GM12878 (cell line): Measurements from ENCODE around the gene GCC2. TPM values are rescaled to one million over a fixed set of nuclear protein-coding genes. Genes with fewer than 3 reads are reported as not detected.

Experiments used
- ATAC-seq: fragments of 200-7000 bp; cut with Tn5 transposase; 3 replicates; pipeline ENCODE4 v1.9.1; 2020; ENCODE audit warnings: mild to moderate bottlenecking, moderate library complexity
- BruUV-seq: library from RNA; stranded (reverse); fragments of 400-500 nt; replicated peaks from 2 replicates; lab custom pipeline; 2021; lab: Mats Ljungman, UMichigan
- CTCF ChIA-PET: fragments of 300-600 bp; sonication (Branson Sonifier 250); formaldehyde crosslinking; extraction: SDS; loops from one replicate; lab custom pipeline; 2021; ENCODE audit warnings: inconsistent platforms; lab: Yijun Ruan, JAX
- POLR2A ChIA-PET: fragments of 350-600 bp; formaldehyde crosslinking; extraction: SDS; loops from one replicate; lab custom pipeline; 2021; ENCODE audit warnings: inconsistent platforms; lab: Charles Lee
- RAD21 ChIA-PET: fragments of 300-600 bp; sonication (Branson Sonifier 250); formaldehyde crosslinking; loops from one replicate; lab custom pipeline; 2023; ENCODE audit warnings: antibody characterized with exemption; ENCODE audit not compliant: unreplicated experiment; lab: Charles Lee
- SMC1A ChIA-PET: fragments of 300-600 bp; sonication (Branson Sonifier 250); formaldehyde crosslinking; loops from one replicate; lab custom pipeline; 2023; ENCODE audit not compliant: unreplicated experiment, uncharacterized antibody; lab: Charles Lee
- DNase-seq: peaks from one replicate; pipeline ENCODE4 v3.0.0-alpha.2; 2011; ENCODE audit warnings: low read depth, low spot score
- FAIRE-seq: peaks from 3 replicates; lab custom pipeline; 2011; peaks lifted over from hg19 to GRCh38; lab: Jason Lieb, UNC
- H2AFZ ChIP-seq: 2 replicates; pipeline ENCODE4 v1.6.0; 2011; ENCODE audit warnings: low read depth, low read length, control low read depth; ENCODE audit not compliant: control insufficient read depth
- H3K27ac ChIP-seq: 2 replicates; pipeline ENCODE4 v1.5.1; 2011; ENCODE audit warnings: control low read depth; ENCODE audit not compliant: control insufficient read depth, insufficient read depth
- H3K27me3 ChIP-seq, 2 experiments: replicated peaks in 1 of 2; 2 replicates each; pipeline versions ENCODE4 v1.6.0 to v1.6.1; 2011; ENCODE audit warnings: low read length in 1 of 2; ENCODE audit not compliant: control insufficient read depth in 2 of 2, insufficient read depth in 2 of 2
- H3K36me3 ChIP-seq, 2 experiments: 2 replicates each; pipeline ENCODE4 v1.5.1; 2011; ENCODE audit warnings: low read length in 1 of 2; ENCODE audit not compliant: control insufficient read depth in 2 of 2, insufficient read depth in 2 of 2
- H3K4me1 ChIP-seq: 2 replicates; pipeline ENCODE4 v1.6.1; 2011; ENCODE audit warnings: mild to moderate bottlenecking, low read length, moderate library complexity, mixed read lengths; ENCODE audit not compliant: control insufficient read depth, insufficient read depth
- H3K4me2 ChIP-seq: 2 replicates; pipeline ENCODE4 v1.6.0; 2011; ENCODE audit warnings: control low read depth; ENCODE audit not compliant: control insufficient read depth, insufficient read depth
- H3K4me3 ChIP-seq: fragments of 200-600 bp; sonication (generic); 2 replicates; pipeline ENCODE4 v1.5.1; 2016
- H3K79me2 ChIP-seq: 2 replicates; pipeline ENCODE4 v1.6.0; 2011; ENCODE audit warnings: low read length; ENCODE audit not compliant: control insufficient read depth, insufficient read depth
- H3K9ac ChIP-seq: 2 replicates; pipeline ENCODE4 v1.8.0; 2011; ENCODE audit warnings: low read length, control low read depth, mixed read lengths; ENCODE audit not compliant: control insufficient read depth, insufficient read depth
- H3K9me3 ChIP-seq: replicated peaks from 3 replicates; pipeline ENCODE4 v1.5.1; 2011; ENCODE audit warnings: mild to moderate bottlenecking, low read length; ENCODE audit not compliant: control insufficient read depth, insufficient read depth
- H4K20me1 ChIP-seq: 2 replicates; pipeline ENCODE4 v1.6.0; 2011; ENCODE audit not compliant: control insufficient read depth, insufficient read depth
- CREB1 ChIP-seq: IDR thresholded peaks from 2 replicates; pipeline ENCODE4 v1.6.1; 2012; ENCODE audit warnings: low read depth, mild to moderate bottlenecking, inconsistent platforms
- FOXK2 ChIP-seq: fragments of 450-650 bp; IDR thresholded peaks from 2 replicates; pipeline ENCODE4 v1.6.1; 2017; ENCODE audit warnings: mild to moderate bottlenecking, moderate library complexity
- JUNB ChIP-seq: IDR thresholded peaks from 2 replicates; pipeline ENCODE4 v1.6.1; 2016; ENCODE audit warnings: antibody characterized with exemption, mild to moderate bottlenecking
- MLLT1 ChIP-seq: fragments of 450-650 bp; IDR thresholded peaks from 2 replicates; pipeline ENCODE4 v1.6.1; 2016; ENCODE audit warnings: mild to moderate bottlenecking
- SMC3 ChIP-seq: IDR thresholded peaks from 2 replicates; pipeline ENCODE4 v1.6.1; 2011; ENCODE audit warnings: low read length, improper control_type of control experiment, borderline replicate concordance
- SPI1 ChIP-seq: IDR thresholded peaks from 2 replicates; pipeline ENCODE4 v1.6.1; 2011; ENCODE audit warnings: low read depth, mild to moderate bottlenecking, low read length, moderate library complexity, borderline replicate concordance; ENCODE audit not compliant: insufficient read depth
- STAT3 ChIP-seq: IDR thresholded peaks from 2 replicates; pipeline ENCODE4 v1.6.1; 2011; ENCODE audit warnings: low read depth, low read length, improper control_type of control experiment
- TBL1XR1 ChIP-seq: IDR thresholded peaks from 2 replicates; pipeline ENCODE4 v1.6.1; 2012; ENCODE audit warnings: low read depth, low read length, improper control_type of control experiment
- TCF3 ChIP-seq: IDR thresholded peaks from 2 replicates; pipeline ENCODE4 v1.6.1; 2012; ENCODE audit warnings: low read depth, mild to moderate bottlenecking, low read length, borderline replicate concordance; ENCODE audit not compliant: insufficient read depth
- WGBS: methylation state at CpG from one replicate; pipeline ENCODE4 v1.1.6; 2016; ENCODE audit warnings: low lambda C conversion rate; ENCODE audit not compliant: insufficient replicate concordance, insufficient coverage; ENCODE audit errors: missing lambda C conversion rate; 5-methylcytosine and 5-hydroxymethylcytosine counted together
- in situ Hi-C: fragments of 300-500 bp; cut with MboI; formaldehyde crosslinking; loops from 9 replicates; pipeline ENCODE4 v1.14.3; 2018; ENCODE audit warnings: mixed read lengths
- intact Hi-C: fragments of 100-400 bp; cut with micrococcal nuclease; formaldehyde crosslinking; loops from one replicate; pipeline ENCODE4 v1.14.2; 2022; ENCODE audit not compliant: unreplicated experiment
- polyA plus RNA-seq, 11 experiments: library from polyadenylated mRNA; depleted of rRNA in 4 of 11; unstranded in 6 of 11; stranded (reverse) in 5 of 11; fragments of >200 nt; fragmentation: Nextera tagmentation in 4 of 11; fragmentation: Illumina TruSeq in 1 of 11; extraction: Ambion mirVana in 4 of 11; extraction: Trizol in 1 of 11; gene quantifications; 1 replicate in 1 of 11; 2 replicates in 10 of 11; pipeline versions ENCODE4 v1.2.1 to v1.2.3, GENCODE V29; 2011 to 2016; ENCODE audit warnings: inconsistent platforms in 2 of 11, missing spikeins in 2 of 11, low read depth in 1 of 11
- total RNA-seq, 4 experiments: library from RNA; depleted of rRNA in 3 of 4; stranded (reverse); fragments of >200 nt in 3 of 4; fragmentation: Illumina TruSeq in 1 of 4; extraction: Trizol in 1 of 4; gene quantifications; 2 replicates each; pipeline versions ENCODE4 v1.2.1 to v1.2.3, GENCODE V29; 2013 to 2021

The GCC2 gene
- total and polyA plus RNA-seq, 10 of the 15 experiments (the other 5 are each of a cell fraction or from before 2014, with no cell fraction given) = 11.8 to 35.5 (median 25.4) TPM

- in situ Hi-C loops (no loop called here), intact Hi-C loops (loop anchor here (5.0 kb wide), 2 partner anchors 94 to 136 kb away; no protein-coding TSS in a partner anchor)
- ChIA-PET SMC1A (no interaction called here), POLR2A (interaction anchor here (0.6 kb wide), 1 partner anchor 52 kb away, joined by 6 read pairs; no protein-coding TSS in a partner anchor), CTCF (no interaction called here), RAD21 (no interaction called here)
- FAIRE-seq = no peak
- ATAC-seq = no peak
- Histone ChIP-seq H3K9me3 (peaks cover 2% of the 10 kb centered on the region; the same call in 2 of the 3 replicates), H3K27me3 (no peaks in the 10 kb centered on the region), H3K4me1 (peaks cover 7% of the 10 kb centered on the region), H3K4me3 (no peak overlapping the region), H3K27ac (no peak overlapping the region), H3K79me2 (peaks cover 18% of the 10 kb centered on the region), H3K4me2 (no peak overlapping the region), H3K36me3 (no peaks in the 10 kb centered on the region), H3K9ac (no peak overlapping the region), H2AFZ (no peak overlapping the region), H4K20me1 (no peaks in the 10 kb centered on the region)
- TF ChIP-seq SMC3 = no peak
- TF ChIP-seq STAT3 = no peak
- TF ChIP-seq FOXK2 = no peak
- TF ChIP-seq CREB1 = no peak
- TF ChIP-seq TBL1XR1 = no peak
- no peak for TF ChIP-seq SPI1
- no peak for TF ChIP-seq MLLT1
- TF ChIP-seq JUNB = no peak
- TF ChIP-seq TCF3 = no peak
- no TSS peak for BruUV-seq
- no peak for DNase-seq
- WGBS = 96% methylated on average over 2 of the region's 2 CpGs
Measured at GRCh38 chr2:108446703-108447102, 2.3 kb upstream of the GCC2 start.
